ENCODE data around the gene EPHA8. TPM values are rescaled to one million over a fixed set of nuclear protein-coding genes. Genes with fewer than 3 reads are reported as not detected.

The EPHA8 gene
- total and polyA plus RNA-seq, 2 donors (not counting 1 experiment from before 2014, with no cell fraction given) = not detected

- CTCF ChIA-PET = interaction anchor here (3.2 kb wide), 1 partner anchor 223 kb away, joined by 26 read pairs; no protein-coding TSS in a partner anchor
- WGBS (ENCODE audit: insufficient coverage) = 63% methylated on average over 6 of the region's 8 CpGs
- intact Hi-C loops (cut with micrococcal nuclease) = no loop called here
Measured at GRCh38 chr1:22643381-22643780, 80.1 kb downstream of the EPHA8 start, which contains the start of gene C1QC. TSS of gene C1QC (plus strand) at chr1:22643633. CDS start at chr1:22644024, 391 bp downstream.

GRCh38 chr1:22643928-22644327, 80.6 kb downstream of the EPHA8 start:
- Histone ChIP-seq H3K27me3 (replicated peaks in 1 of 4; ENCODE audit: control extremely low read depth in 1 of 4, control insufficient read depth in 3 of 4, insufficient read depth in 4 of 4, low read length in 3 of 4) (peaks cover 0 to 20% (median 0%) of the 10 kb centered on the region in 4 experiments), H3K36me3 (replicated peaks in 1 of 2; ENCODE audit: control extremely low read depth in 1 of 2, control insufficient read depth in 1 of 2, extremely low read depth in 1 of 2, insufficient read depth in 2 of 2, low read length in 1 of 2) (no peaks in the 10 kb centered on the region), H3K4me3 (ENCODE audit: control extremely low read depth in 1 of 5, extremely low read depth in 1 of 5, insufficient read depth in 1 of 5, low read depth in 2 of 5, low read length in 4 of 5) (no peak overlapping the region), H3K4me2 (replicated peaks; ENCODE audit: low read depth, low read length, poor library complexity, severe bottlenecking) (no peak overlapping the region), H3K9ac (ENCODE audit: low read length) (no peak overlapping the region), H3K9me3 (ENCODE audit: control extremely low read depth in 1 of 3, control insufficient read depth in 2 of 3, insufficient read depth in 1 of 3, low read length in 2 of 3) (no peaks in the 10 kb centered on the region), H3K4me1 (ENCODE audit: control insufficient read depth in 2 of 2, insufficient read depth in 2 of 2, low read length in 2 of 2) (peaks cover 0 to 4% of the 10 kb centered on the region in 2 donors), H3K79me2 (ENCODE audit: control insufficient read depth, insufficient read depth, low read length) (no peaks in the 10 kb centered on the region), H2AFZ (ENCODE audit: insufficient read depth, low read depth, low read length, poor library complexity, severe bottlenecking) (no peak overlapping the region), H3K27ac (ENCODE audit: low read length in 2 of 2) (no peak overlapping the region), H4K20me1 (ENCODE audit: control insufficient read depth, insufficient read depth, low read length, poor library complexity, severe bottlenecking) (no peaks in the 10 kb centered on the region)
- H3K4me1 Mint-ChIP-seq = no peaks in the 10 kb centered on the region
- no peak for DNase-seq
- no peak for ATAC-seq (ENCODE audit: low read depth)
- no peak overlapping the region for H3K27ac Mint-ChIP-seq
- no peaks in the 10 kb centered on the region for H3K9me3 Mint-ChIP-seq (ENCODE audit: insufficient read depth)
- TF ChIP-seq, protein P1, sequence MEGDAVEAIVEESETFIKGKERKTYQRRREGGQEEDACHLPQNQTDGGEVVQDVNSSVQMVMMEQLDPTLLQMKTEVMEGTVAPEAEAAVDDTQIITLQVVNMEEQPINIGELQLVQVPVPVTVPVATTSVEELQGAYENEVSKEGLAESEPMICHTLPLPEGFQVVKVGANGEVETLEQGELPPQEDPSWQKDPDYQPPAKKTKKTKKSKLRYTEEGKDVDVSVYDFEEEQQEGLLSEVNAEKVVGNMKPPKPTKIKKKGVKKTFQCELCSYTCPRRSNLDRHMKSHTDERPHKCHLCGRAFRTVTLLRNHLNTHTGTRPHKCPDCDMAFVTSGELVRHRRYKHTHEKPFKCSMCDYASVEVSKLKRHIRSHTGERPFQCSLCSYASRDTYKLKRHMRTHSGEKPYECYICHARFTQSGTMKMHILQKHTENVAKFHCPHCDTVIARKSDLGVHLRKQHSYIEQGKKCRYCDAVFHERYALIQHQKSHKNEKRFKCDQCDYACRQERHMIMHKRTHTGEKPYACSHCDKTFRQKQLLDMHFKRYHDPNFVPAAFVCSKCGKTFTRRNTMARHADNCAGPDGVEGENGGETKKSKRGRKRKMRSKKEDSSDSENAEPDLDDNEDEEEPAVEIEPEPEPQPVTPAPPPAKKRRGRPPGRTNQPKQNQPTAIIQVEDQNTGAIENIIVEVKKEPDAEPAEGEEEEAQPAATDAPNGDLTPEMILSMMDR (IDR thresholded peaks at IDR 0.05) = no peak
- TF ChIP-seq EZH2 (IDR thresholded peaks at IDR 0.05; ENCODE audit: borderline replicate concordance, insufficient read depth, low read depth, low read length, poor library complexity, severe bottlenecking) = no peak
- ChIA-PET CTCF (interaction anchor here (3.2 kb wide), 1 partner anchor 223 kb away, joined by 26 read pairs; no protein-coding TSS in a partner anchor), POLR2A (no interaction called here)
- intact Hi-C loops (cut with micrococcal nuclease) = no loop called here
- H3K27me3 Mint-ChIP-seq = peaks cover 23% of the 10 kb centered on the region
- WGBS (ENCODE audit: insufficient coverage) = 90% methylated on average over 12 of the region's 12 CpGs
- no peak overlapping the region for H3K4me3 Mint-ChIP-seq

More at GRCh38 chr1:22643381-22643780, 80.1 kb downstream of the EPHA8 start, which contains the start of gene C1QC:
- Mint-ChIP-seq H3K27me3 (peaks cover 23% of the 10 kb centered on the region), H3K4me3 (no peak within 1 kb of the TSS), H3K27ac (no peak within 1 kb of the TSS), H3K9me3 (ENCODE audit: insufficient read depth) (no peaks in the 10 kb centered on the region), H3K4me1 (no peaks in the 10 kb centered on the region)
- Histone ChIP-seq H3K9ac (ENCODE audit: low read length) (no peak within 1 kb of the TSS), H3K36me3 (replicated peaks in 1 of 2; ENCODE audit: control extremely low read depth in 1 of 2, control insufficient read depth in 1 of 2, extremely low read depth in 1 of 2, insufficient read depth in 2 of 2, low read length in 1 of 2) (no peaks in the 10 kb centered on the region), H3K27ac (ENCODE audit: low read length in 2 of 2) (no peak within 1 kb of the TSS), H3K27me3 (replicated peaks in 1 of 4; ENCODE audit: control extremely low read depth in 1 of 4, control insufficient read depth in 3 of 4, insufficient read depth in 4 of 4, low read length in 3 of 4) (peaks cover 0 to 20% (median 0%) of the 10 kb centered on the region in 4 experiments), H3K4me1 (ENCODE audit: control insufficient read depth in 2 of 2, insufficient read depth in 2 of 2, low read length in 2 of 2) (peaks cover 0 to 4% of the 10 kb centered on the region in 2 donors), H3K9me3 (ENCODE audit: control extremely low read depth in 1 of 3, control insufficient read depth in 2 of 3, insufficient read depth in 1 of 3, low read length in 2 of 3) (no peaks in the 10 kb centered on the region), H4K20me1 (ENCODE audit: control insufficient read depth, insufficient read depth, low read length, poor library complexity, severe bottlenecking) (no peaks in the 10 kb centered on the region), H3K4me3 (ENCODE audit: control extremely low read depth in 1 of 5, extremely low read depth in 1 of 5, insufficient read depth in 1 of 5, low read depth in 2 of 5, low read length in 4 of 5) (no peak within 1 kb of the TSS), H3K79me2 (ENCODE audit: control insufficient read depth, insufficient read depth, low read length) (no peaks in the 10 kb centered on the region), H3K4me2 (replicated peaks; ENCODE audit: low read depth, low read length, poor library complexity, severe bottlenecking) (no peak within 1 kb of the TSS), H2AFZ (ENCODE audit: insufficient read depth, low read depth, low read length, poor library complexity, severe bottlenecking) (no peak within 1 kb of the TSS)
- DNase-seq (no peak), ATAC-seq (ENCODE audit: low read depth) (no peak)
- TF ChIP-seq EZH2 (IDR thresholded peaks at IDR 0.05; ENCODE audit: borderline replicate concordance, insufficient read depth, low read depth, low read length, poor library complexity, severe bottlenecking) = no peak
- TF ChIP-seq, protein P1 (IDR thresholded peaks at IDR 0.05) = no peak
- POLR2A ChIA-PET = no interaction called here
